ENCODE measurements around the gene RPP25. TPM values are rescaled to one million over a fixed set of nuclear protein-coding genes. Genes with fewer than 3 reads are reported as not detected.

RPP25 gene
- polyA plus RNA-seq, 3 donors, result 1.7 to 6.7 (median 6.5) TPM

DNA sequence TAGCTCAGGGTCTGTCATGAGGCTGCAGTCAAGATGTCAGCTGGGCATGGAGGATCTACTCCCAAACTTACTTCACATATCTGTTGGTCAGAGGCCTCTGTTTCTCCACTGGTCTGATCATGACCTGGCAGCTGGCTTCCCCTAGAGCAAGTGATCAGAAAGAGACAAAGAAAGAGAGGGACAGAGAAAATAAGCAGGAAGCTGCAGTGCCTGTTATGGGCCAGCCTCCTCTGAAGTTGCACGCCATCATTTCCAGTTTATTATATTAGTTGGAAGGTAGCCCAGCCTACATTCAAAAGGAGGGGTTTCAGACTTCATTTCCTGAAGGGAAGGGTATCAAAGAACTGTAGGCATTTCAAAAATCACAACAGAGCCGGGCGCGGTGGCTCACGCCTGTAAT lies 5.0 kb upstream of the RPP25 start:
- H3K4me3 Mint-ChIP-seq, result peak overlapping the region in 1 of 2 donors; percentile 71
- TF ChIP-seq, protein P1, sequence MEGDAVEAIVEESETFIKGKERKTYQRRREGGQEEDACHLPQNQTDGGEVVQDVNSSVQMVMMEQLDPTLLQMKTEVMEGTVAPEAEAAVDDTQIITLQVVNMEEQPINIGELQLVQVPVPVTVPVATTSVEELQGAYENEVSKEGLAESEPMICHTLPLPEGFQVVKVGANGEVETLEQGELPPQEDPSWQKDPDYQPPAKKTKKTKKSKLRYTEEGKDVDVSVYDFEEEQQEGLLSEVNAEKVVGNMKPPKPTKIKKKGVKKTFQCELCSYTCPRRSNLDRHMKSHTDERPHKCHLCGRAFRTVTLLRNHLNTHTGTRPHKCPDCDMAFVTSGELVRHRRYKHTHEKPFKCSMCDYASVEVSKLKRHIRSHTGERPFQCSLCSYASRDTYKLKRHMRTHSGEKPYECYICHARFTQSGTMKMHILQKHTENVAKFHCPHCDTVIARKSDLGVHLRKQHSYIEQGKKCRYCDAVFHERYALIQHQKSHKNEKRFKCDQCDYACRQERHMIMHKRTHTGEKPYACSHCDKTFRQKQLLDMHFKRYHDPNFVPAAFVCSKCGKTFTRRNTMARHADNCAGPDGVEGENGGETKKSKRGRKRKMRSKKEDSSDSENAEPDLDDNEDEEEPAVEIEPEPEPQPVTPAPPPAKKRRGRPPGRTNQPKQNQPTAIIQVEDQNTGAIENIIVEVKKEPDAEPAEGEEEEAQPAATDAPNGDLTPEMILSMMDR (IDR thresholded peaks at IDR 0.05), result no peak
- DNase-seq, result no peak
- H3K36me3 Mint-ChIP-seq, result peaks cover 6 to 8% of the 10 kb centered on the region in 2 donors
- peaks cover 58 to 69% (median 62%) of the 10 kb centered on the region in 3 donors for H3K27me3 Mint-ChIP-seq (ENCODE audit: low read depth in 3 of 3)
- peaks cover 0 to 17% (median 8%) of the 10 kb centered on the region in 7 donors for H3K9me3 Mint-ChIP-seq
- no peak overlapping the region for H3K9ac ChIP-seq (ENCODE audit: insufficient read depth, low read length, poor library complexity, severe bottlenecking)
- H3K4me3 ChIP-seq (replicated peaks in 1 of 3; ENCODE audit: low read depth in 2 of 3, low read length in 3 of 3), result no peak overlapping the region
- no peak overlapping the region for H3K27ac ChIP-seq (ENCODE audit: low read depth in 1 of 2, low read length in 2 of 2)
- H3K9me3 ChIP-seq (replicated peaks in 1 of 2; ENCODE audit: control insufficient read depth in 1 of 2, insufficient read depth in 1 of 2, low read length in 2 of 2), result peaks cover 0 to 11% of the 10 kb centered on the region in 2 donors
- 69% methylated on average over 3 of the region's 5 CpGs for WGBS (ENCODE audit: insufficient coverage)
- H3K27ac Mint-ChIP-seq, result no peak overlapping the region
- no peak overlapping the region for H2AFZ ChIP-seq (ENCODE audit: insufficient read depth, low read depth, low read length, poor library complexity, severe bottlenecking)
- intact Hi-C loops (cut with micrococcal nuclease), result no loop called here
- no peak overlapping the region for H3K4me2 ChIP-seq (replicated peaks; ENCODE audit: extremely low read depth, low read length, poor library complexity, severe bottlenecking)
- H3K27me3 ChIP-seq (ENCODE audit: control insufficient read depth in 2 of 2, insufficient read depth in 2 of 2, low read length in 2 of 2), result peaks cover 41 to 62% of the 10 kb centered on the region in 2 donors
- H3K4me1 Mint-ChIP-seq, result peaks cover 27% of the 10 kb centered on the region
- no peaks in the 10 kb centered on the region for H4K20me1 ChIP-seq (ENCODE audit: insufficient read depth, low read length)
- no peaks in the 10 kb centered on the region for H3K36me3 ChIP-seq (replicated peaks in 1 of 2; ENCODE audit: control insufficient read depth in 1 of 2, insufficient read depth in 2 of 2, low read length in 2 of 2)
- H3K4me1 ChIP-seq (ENCODE audit: control insufficient read depth in 1 of 2, insufficient read depth in 2 of 2, low read length in 2 of 2), result peaks cover 24 to 27% of the 10 kb centered on the region in 2 donors
- H3K79me2 ChIP-seq (ENCODE audit: insufficient read depth, low read length), result no peaks in the 10 kb centered on the region

DNA sequence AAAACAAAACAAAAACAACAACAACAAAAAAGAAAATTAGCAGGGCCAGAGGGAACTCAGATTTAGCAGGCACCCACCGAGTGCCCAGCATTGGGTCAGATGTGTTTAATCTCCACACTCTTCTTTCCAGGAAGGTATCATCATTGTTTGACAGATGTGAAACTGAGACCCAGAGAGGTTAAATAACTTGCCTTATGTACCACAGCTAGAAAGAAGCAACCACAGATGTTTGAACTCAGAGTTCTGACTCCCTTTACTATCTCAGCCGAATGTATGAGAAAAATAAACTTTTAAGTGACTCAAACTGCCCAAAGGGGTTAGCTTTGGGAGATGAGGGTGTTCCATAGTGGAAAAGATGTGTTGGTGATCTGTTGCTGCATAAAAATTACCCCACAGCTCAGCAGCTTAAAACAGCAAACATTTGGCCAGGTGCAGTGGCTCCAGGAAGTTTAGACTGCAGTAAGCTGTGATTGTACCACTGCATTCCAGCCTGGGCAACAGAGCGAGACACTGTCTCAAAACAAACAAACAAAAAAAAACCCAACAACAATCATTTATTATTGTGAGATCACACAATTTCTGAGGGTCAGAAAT lies 4.5 kb upstream of the RPP25 start:
- Histone ChIP-seq H3K36me3 (replicated peaks in 1 of 2; ENCODE audit: control insufficient read depth in 1 of 2, insufficient read depth in 2 of 2, low read length in 2 of 2) (no peaks in the 10 kb centered on the region), H3K27me3 (ENCODE audit: control insufficient read depth in 2 of 2, insufficient read depth in 2 of 2, low read length in 2 of 2) (peaks cover 41 to 62% of the 10 kb centered on the region in 2 donors), H3K9ac (ENCODE audit: insufficient read depth, low read length, poor library complexity, severe bottlenecking) (no peak overlapping the region), H3K9me3 (replicated peaks in 1 of 2; ENCODE audit: control insufficient read depth in 1 of 2, insufficient read depth in 1 of 2, low read length in 2 of 2) (peaks cover 0 to 11% of the 10 kb centered on the region in 2 donors), H3K79me2 (ENCODE audit: insufficient read depth, low read length) (no peaks in the 10 kb centered on the region), H3K4me3 (replicated peaks in 1 of 3; ENCODE audit: low read depth in 2 of 3, low read length in 3 of 3) (no peak overlapping the region), H3K27ac (ENCODE audit: low read depth in 1 of 2, low read length in 2 of 2) (no peak overlapping the region), H3K4me1 (ENCODE audit: control insufficient read depth in 1 of 2, insufficient read depth in 2 of 2, low read length in 2 of 2) (peaks cover 26 to 33% of the 10 kb centered on the region in 2 donors), H4K20me1 (ENCODE audit: insufficient read depth, low read length) (no peaks in the 10 kb centered on the region), H3K4me2 (replicated peaks; ENCODE audit: extremely low read depth, low read length, poor library complexity, severe bottlenecking) (no peak overlapping the region), H2AFZ (ENCODE audit: insufficient read depth, low read depth, low read length, poor library complexity, severe bottlenecking) (no peak overlapping the region)
- DNase-seq, result no peak
- intact Hi-C loops (cut with micrococcal nuclease), result no loop called here
- WGBS (ENCODE audit: insufficient coverage), result 80% methylated on average over 1 of the region's 3 CpGs
- Mint-ChIP-seq H3K9me3 (peaks cover 0 to 17% (median 8%) of the 10 kb centered on the region in 7 donors), H3K4me3 (peak overlapping the region in 1 of 2 donors; percentile 71), H3K36me3 (peaks cover 6 to 8% of the 10 kb centered on the region in 2 donors), H3K27me3 (ENCODE audit: low read depth in 3 of 3) (peaks cover 58 to 70% (median 62%) of the 10 kb centered on the region in 3 donors), H3K4me1 (peaks cover 27% of the 10 kb centered on the region), H3K27ac (no peak overlapping the region)
- TF ChIP-seq, protein P1 (IDR thresholded peaks at IDR 0.05), result no peak

All from CD14-positive monocyte (primary cell).